Mesothelial cell of epicardium (in vitro differentiated cells): ENCODE results near the gene AQP6. TPM values are rescaled to one million over a fixed set of nuclear protein-coding genes. Genes with fewer than 3 reads are reported as not detected.

ENCODE experiments used
- DNase-seq, 2 experiments: peaks; one replicate each; pipeline ENCODE4 v3.0.0; 2021; ENCODE audit warnings: low spot score in 2 of 2; ENCODE audit not compliant: unreplicated experiment in 2 of 2
- H3K27ac Mint-ChIP-seq: 2 replicates; pipeline ENCODE4 v1.8.0; 2021; ENCODE audit warnings: mixed read lengths
- H3K27me3 Mint-ChIP-seq: 2 replicates; pipeline ENCODE4 v1.8.0; 2021; ENCODE audit warnings: low read depth, mixed read lengths
- H3K36me3 Mint-ChIP-seq: 2 replicates; pipeline ENCODE4 v1.8.0; 2021; ENCODE audit warnings: mixed read lengths
- H3K4me1 Mint-ChIP-seq: 2 replicates; pipeline ENCODE4 v1.8.0; 2021; ENCODE audit warnings: mixed read lengths
- H3K4me3 Mint-ChIP-seq: 2 replicates; pipeline ENCODE4 v1.8.0; 2021; ENCODE audit warnings: mild to moderate bottlenecking, moderate library complexity, mixed read lengths
- H3K9me3 Mint-ChIP-seq: 2 replicates; pipeline ENCODE4 v1.8.0; 2021; ENCODE audit warnings: mixed read lengths
- CTCF ChIP-seq: fragments of 200-600 bp; sonication (generic); IDR thresholded peaks from one replicate; pipeline ENCODE4 v1.5.0; 2021; ENCODE audit warnings: antibody characterized with exemption; ENCODE audit not compliant: unreplicated experiment
- total RNA-seq: library from RNA; stranded (reverse); gene quantifications from 3 replicates; pipeline ENCODE4 v1.2.1, GENCODE V29; 2021

Gene AQP6
- total RNA-seq, 1 donor from 2014 or later, result 0.16 TPM

- H3K9me3 Mint-ChIP-seq, result peaks cover 4% of the 10 kb centered on the region
- no peak overlapping the region for H3K4me3 Mint-ChIP-seq
- no peak for TF ChIP-seq CTCF
- no peaks in the 10 kb centered on the region for H3K4me1 Mint-ChIP-seq
- peaks cover 8% of the 10 kb centered on the region for H3K27me3 Mint-ChIP-seq
- no peak for DNase-seq
- H3K36me3 Mint-ChIP-seq, result no peaks in the 10 kb centered on the region
- no peak overlapping the region for H3K27ac Mint-ChIP-seq
These were observed 33.0 kb upstream of the AQP6 start for GRCh38 chr12:49939707-49940106.

GRCh38 chr12:49941556-49942511, 30.9 kb upstream of the AQP6 start:
- TF ChIP-seq CTCF, result no peak
- no peaks in the 10 kb centered on the region for H3K36me3 Mint-ChIP-seq
- H3K27ac Mint-ChIP-seq, result no peak overlapping the region
- H3K4me1 Mint-ChIP-seq, result peaks cover 14% of the 10 kb centered on the region
- no peak for DNase-seq
- H3K9me3 Mint-ChIP-seq, result no peaks in the 10 kb centered on the region
- H3K27me3 Mint-ChIP-seq, result peaks cover 19% of the 10 kb centered on the region
- no peak overlapping the region for H3K4me3 Mint-ChIP-seq

GRCh38 chr12:49942512-49942893, 30.2 kb upstream of the AQP6 start:
- no peak for DNase-seq
- no peak overlapping the region for H3K4me3 Mint-ChIP-seq
- peaks cover 20% of the 10 kb centered on the region for H3K27me3 Mint-ChIP-seq
- H3K36me3 Mint-ChIP-seq, result no peaks in the 10 kb centered on the region
- no peaks in the 10 kb centered on the region for H3K9me3 Mint-ChIP-seq
- H3K4me1 Mint-ChIP-seq, result peaks cover 14% of the 10 kb centered on the region
- no peak overlapping the region for H3K27ac Mint-ChIP-seq
- no peak for TF ChIP-seq CTCF

DNA sequence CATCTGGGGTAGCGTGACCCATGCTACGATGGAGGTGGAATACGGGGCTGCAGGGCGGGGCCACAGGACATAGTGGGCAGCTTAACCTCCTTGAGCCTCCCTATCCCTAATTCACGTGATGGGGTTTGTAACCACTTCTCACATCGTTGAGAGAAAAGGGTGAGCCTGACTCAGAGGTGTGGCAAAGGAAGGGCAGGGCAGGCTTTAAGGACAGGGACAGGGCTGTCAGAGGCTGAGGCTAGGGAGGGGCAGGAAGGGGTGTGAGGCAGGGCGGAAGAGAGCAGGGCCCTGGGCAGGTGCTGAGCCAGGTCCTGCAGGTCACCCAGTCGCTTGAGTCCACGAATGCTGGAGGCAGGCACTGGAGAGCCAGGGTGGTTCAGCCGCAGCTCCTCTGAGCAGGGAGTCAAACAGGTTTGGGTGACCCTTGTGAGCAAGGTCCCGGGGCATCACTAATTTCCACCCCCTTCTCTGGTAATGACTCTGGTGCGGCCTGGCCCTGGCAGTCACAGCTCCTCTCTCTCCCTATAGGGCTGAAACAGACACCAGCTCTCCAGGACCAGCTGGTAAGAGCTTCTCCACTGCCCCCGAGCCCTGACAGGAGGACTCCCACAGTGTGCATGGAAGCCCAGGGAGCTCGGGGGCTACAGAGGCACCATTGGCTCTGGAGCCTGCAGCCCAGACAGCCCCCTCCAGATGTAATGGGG, 29.7 kb upstream of the AQP6 start:
- H3K9me3 Mint-ChIP-seq, result no peaks in the 10 kb centered on the region
- H3K4me3 Mint-ChIP-seq, result no peak overlapping the region
- TF ChIP-seq CTCF, result no peak
- H3K27me3 Mint-ChIP-seq, result peaks cover 20% of the 10 kb centered on the region
- DNase-seq, result no peak
- H3K27ac Mint-ChIP-seq, result no peak overlapping the region
- H3K36me3 Mint-ChIP-seq, result no peaks in the 10 kb centered on the region
- peaks cover 14% of the 10 kb centered on the region for H3K4me1 Mint-ChIP-seq

- no peak for DNase-seq
These were observed 29.2 kb upstream of the AQP6 start for GRCh38 chr12:49943625-49943960.

More at GRCh38 chr12:49943625-49943960, 29.2 kb upstream of the AQP6 start:
- Mint-ChIP-seq H3K27me3 (peaks cover 20% of the 10 kb centered on the region), H3K4me1 (peaks cover 14% of the 10 kb centered on the region), H3K9me3 (no peaks in the 10 kb centered on the region), H3K4me3 (no peak overlapping the region), H3K27ac (no peak overlapping the region), H3K36me3 (no peaks in the 10 kb centered on the region)
- TF ChIP-seq CTCF, result no peak
